NCI-H2107 (cell line): ENCODE data around the gene F7.

Experiments
- DNase-seq: peaks from one replicate; lab custom pipeline; 2025; lab: John Stamatoyannopoulos, UW

The F7 gene

GRCh38 chr13:113117911-113118260, 12.3 kb downstream of the F7 start:
- DNase-seq = no peak

- DNase-seq = no peak
Observed at GRCh38 chr13:113118261-113119021, 12.8 kb downstream of the F7 start.

GRCh38 chr13:113119166-113119821, 13.7 kb downstream of the F7 start:
- DNase-seq = no peak

GRCh38 chr13:113119822-113120189, 14.2 kb downstream of the F7 start:
- no peak for DNase-seq

- no peak for DNase-seq
Observed at GRCh38 chr13:113120300-113121182, 14.9 kb downstream of the F7 start.

GRCh38 chr13:113121183-113121927, 15.8 kb downstream of the F7 start:
- DNase-seq = no peak

GRCh38 chr13:113121928-113122471, 16.4 kb downstream of the F7 start:
- no peak for DNase-seq

- DNase-seq = no peak
Observed at GRCh38 chr13:113122550-113123225, 17.1 kb downstream of the F7 start, which contains the start of gene F10. Gene F10, plus strand, starts transcription at chr13:113122799. Its CDS starts 57 bp downstream, at chr13:113122856.

- DNase-seq = no peak
Observed at GRCh38 chr13:113123226-113124201, 17.9 kb downstream of the F7 start.

- DNase-seq = no peak
Observed at GRCh38 chr13:113124211-113124970, 18.8 kb downstream of the F7 start.

GRCh38 chr13:113125506-113126264, 20.1 kb downstream of the F7 start:
- DNase-seq = no peak

- DNase-seq = no peak
Observed at GRCh38 chr13:113126265-113127150, 20.9 kb downstream of the F7 start.

GRCh38 chr13:113129480-113129879, 23.9 kb downstream of the F7 start:
- DNase-seq = no peak

- no peak for DNase-seq
Observed at GRCh38 chr13:113129921-113130750, 24.5 kb downstream of the F7 start.

GRCh38 chr13:113135281-113135760, 29.7 kb downstream of the F7 start:
- DNase-seq = no peak

GRCh38 chr13:113137691-113138298, 32.2 kb downstream of the F7 start:
- no peak for DNase-seq
